ENCODE results near the gene CRIM1.

The CRIM1 gene

GRCh38 chr2:36445185-36445866 is 89.7 kb downstream of the CRIM1 start:
- no peaks in the 10 kb centered on the region for H3K27me3 ChIP-seq (ENCODE audit: insufficient read depth, low read length)
- H3K27ac ChIP-seq (ENCODE audit: low read depth, low read length), result no peak overlapping the region
- peaks cover 6% of the 10 kb centered on the region; the same call in 1 of the 2 replicates for H3K4me1 ChIP-seq (ENCODE audit: insufficient read depth, low read length)
- 89% methylated on average over 7 of the region's 8 CpGs for WGBS
- H3K36me3 ChIP-seq (ENCODE audit: insufficient read depth, low read length), result peaks cover 94% of the 10 kb centered on the region
- no peak overlapping the region for H3K9ac ChIP-seq (ENCODE audit: low read depth, low read length)
- no peaks in the 10 kb centered on the region for H3K9me3 ChIP-seq (ENCODE audit: insufficient read depth, low read depth, low read length)
- H3K4me3 ChIP-seq (ENCODE audit: low read length), result no peak overlapping the region

GRCh38 chr2:36446294-36446693 is 90.7 kb downstream of the CRIM1 start:
- no peaks in the 10 kb centered on the region for H3K9me3 ChIP-seq (ENCODE audit: insufficient read depth, low read depth, low read length)
- H3K4me3 ChIP-seq (ENCODE audit: low read length), result no peak overlapping the region
- H3K27ac ChIP-seq (ENCODE audit: low read depth, low read length), result no peak overlapping the region
- H3K36me3 ChIP-seq (ENCODE audit: insufficient read depth, low read length), result peaks cover 96% of the 10 kb centered on the region
- 91% methylated on average over 3 of the region's 3 CpGs for WGBS
- H3K27me3 ChIP-seq (ENCODE audit: insufficient read depth, low read length), result no peaks in the 10 kb centered on the region
- H3K4me1 ChIP-seq (ENCODE audit: insufficient read depth, low read length), result peaks cover 6% of the 10 kb centered on the region; the same call in 1 of the 2 replicates
- no peak overlapping the region for H3K9ac ChIP-seq (ENCODE audit: low read depth, low read length)

- Histone ChIP-seq H3K4me3 (ENCODE audit: low read length) (no peak overlapping the region), H3K9me3 (ENCODE audit: insufficient read depth, low read depth, low read length) (no peaks in the 10 kb centered on the region), H3K27me3 (ENCODE audit: insufficient read depth, low read length) (no peaks in the 10 kb centered on the region), H3K9ac (ENCODE audit: low read depth, low read length) (no peak overlapping the region), H3K4me1 (ENCODE audit: insufficient read depth, low read length) (peaks cover 23% of the 10 kb centered on the region; the same call in 1 of the 2 replicates), H3K36me3 (ENCODE audit: insufficient read depth, low read length) (peaks cover 75% of the 10 kb centered on the region), H3K27ac (ENCODE audit: low read depth, low read length) (no peak overlapping the region)
- 94% methylated on average over 6 of the region's 7 CpGs for WGBS
These were observed 93.6 kb downstream of the CRIM1 start for GRCh38 chr2:36449213-36449612.

GRCh38 chr2:36449943-36450392 is 94.4 kb downstream of the CRIM1 start:
- 97% methylated on average over 6 of the region's 6 CpGs for WGBS
- no peaks in the 10 kb centered on the region for H3K9me3 ChIP-seq (ENCODE audit: insufficient read depth, low read depth, low read length)
- H3K27ac ChIP-seq (ENCODE audit: low read depth, low read length), result no peak overlapping the region
- no peak overlapping the region for H3K9ac ChIP-seq (ENCODE audit: low read depth, low read length)
- peaks cover 23% of the 10 kb centered on the region; the same call in 1 of the 2 replicates for H3K4me1 ChIP-seq (ENCODE audit: insufficient read depth, low read length)
- no peak overlapping the region for H3K4me3 ChIP-seq (ENCODE audit: low read length)
- H3K27me3 ChIP-seq (ENCODE audit: insufficient read depth, low read length), result no peaks in the 10 kb centered on the region
- H3K36me3 ChIP-seq (ENCODE audit: insufficient read depth, low read length), result peaks cover 67% of the 10 kb centered on the region

GRCh38 chr2:36450466-36451196 is 95.1 kb downstream of the CRIM1 start:
- Histone ChIP-seq H3K9ac (ENCODE audit: low read depth, low read length) (no peak overlapping the region), H3K27ac (ENCODE audit: low read depth, low read length) (no peak overlapping the region), H3K4me3 (ENCODE audit: low read length) (no peak overlapping the region), H3K27me3 (ENCODE audit: insufficient read depth, low read length) (no peaks in the 10 kb centered on the region), H3K4me1 (ENCODE audit: insufficient read depth, low read length) (peaks cover 20% of the 10 kb centered on the region; the same call in 1 of the 2 replicates), H3K9me3 (ENCODE audit: insufficient read depth, low read depth, low read length) (no peaks in the 10 kb centered on the region), H3K36me3 (ENCODE audit: insufficient read depth, low read length) (peaks cover 61% of the 10 kb centered on the region)
- 100% methylated on average over 3 of the region's 5 CpGs for WGBS

GRCh38 chr2:36451512-36451911 is 95.9 kb downstream of the CRIM1 start:
- Histone ChIP-seq H3K36me3 (ENCODE audit: insufficient read depth, low read length) (peaks cover 52% of the 10 kb centered on the region), H3K9ac (ENCODE audit: low read depth, low read length) (no peak overlapping the region), H3K4me1 (ENCODE audit: insufficient read depth, low read length) (peaks cover 29% of the 10 kb centered on the region), H3K27me3 (ENCODE audit: insufficient read depth, low read length) (no peaks in the 10 kb centered on the region), H3K4me3 (ENCODE audit: low read length) (no peak overlapping the region), H3K9me3 (ENCODE audit: insufficient read depth, low read depth, low read length) (no peaks in the 10 kb centered on the region), H3K27ac (ENCODE audit: low read depth, low read length) (no peak overlapping the region)
- WGBS, result 95% methylated on average over 5 of the region's 5 CpGs

GRCh38 chr2:36452260-36452659 is 96.7 kb downstream of the CRIM1 start:
- Histone ChIP-seq H3K27ac (ENCODE audit: low read depth, low read length) (no peak overlapping the region), H3K9ac (ENCODE audit: low read depth, low read length) (no peak overlapping the region)
- 69% methylated on average over 2 of the region's 3 CpGs for WGBS

GRCh38 chr2:36453652-36454051 is 98.1 kb downstream of the CRIM1 start:
- Histone ChIP-seq H3K4me3 (ENCODE audit: low read length) (no peak overlapping the region), H3K27ac (ENCODE audit: low read depth, low read length) (0 out of 2 replicates have a peak overlapping the region, but pooled peaks have one; percentile 4), H3K9ac (ENCODE audit: low read depth, low read length) (no peak overlapping the region), H3K4me1 (ENCODE audit: insufficient read depth, low read length) (peaks cover 48% of the 10 kb centered on the region), H3K36me3 (ENCODE audit: insufficient read depth, low read length) (peaks cover 31% of the 10 kb centered on the region), H3K9me3 (ENCODE audit: insufficient read depth, low read depth, low read length) (no peaks in the 10 kb centered on the region), H3K27me3 (ENCODE audit: insufficient read depth, low read length) (no peaks in the 10 kb centered on the region)
- 79% methylated on average over 2 of the region's 3 CpGs for WGBS

More at GRCh38 chr2:36452260-36452659, 96.7 kb downstream of the CRIM1 start:
- H3K27me3 ChIP-seq (ENCODE audit: insufficient read depth, low read length), result no peaks in the 10 kb centered on the region
- H3K4me1 ChIP-seq (ENCODE audit: insufficient read depth, low read length), result peaks cover 34% of the 10 kb centered on the region
- peaks cover 44% of the 10 kb centered on the region for H3K36me3 ChIP-seq (ENCODE audit: insufficient read depth, low read length)
- H3K4me3 ChIP-seq (ENCODE audit: low read length), result no peak overlapping the region
- no peaks in the 10 kb centered on the region for H3K9me3 ChIP-seq (ENCODE audit: insufficient read depth, low read depth, low read length)

- peaks cover 61% of the 10 kb centered on the region for H3K4me1 ChIP-seq (ENCODE audit: insufficient read depth, low read length)
These were observed 99.4 kb downstream of the CRIM1 start for GRCh38 chr2:36455011-36455410.

GRCh38 chr2:36455788-36456187 is 100.2 kb downstream of the CRIM1 start:
- Histone ChIP-seq H3K4me3 (ENCODE audit: low read length) (no peak overlapping the region), H3K9me3 (ENCODE audit: insufficient read depth, low read depth, low read length) (no peaks in the 10 kb centered on the region), H3K9ac (ENCODE audit: low read depth, low read length) (no peak overlapping the region), H3K36me3 (ENCODE audit: insufficient read depth, low read length) (peaks cover 13% of the 10 kb centered on the region), H3K27ac (ENCODE audit: low read depth, low read length) (0 out of 2 replicates have a peak overlapping the region, but pooled peaks have one; percentile 19), H3K27me3 (ENCODE audit: insufficient read depth, low read length) (no peaks in the 10 kb centered on the region), H3K4me1 (ENCODE audit: insufficient read depth, low read length) (peaks cover 69% of the 10 kb centered on the region)
- WGBS, result 87% methylated on average over 4 of the region's 4 CpGs

More at GRCh38 chr2:36455011-36455410, 99.4 kb downstream of the CRIM1 start:
- Histone ChIP-seq H3K27me3 (ENCODE audit: insufficient read depth, low read length) (no peaks in the 10 kb centered on the region), H3K9ac (ENCODE audit: low read depth, low read length) (no peak overlapping the region), H3K27ac (ENCODE audit: low read depth, low read length) (no peak overlapping the region), H3K9me3 (ENCODE audit: insufficient read depth, low read depth, low read length) (no peaks in the 10 kb centered on the region), H3K4me3 (ENCODE audit: low read length) (no peak overlapping the region), H3K36me3 (ENCODE audit: insufficient read depth, low read length) (peaks cover 20% of the 10 kb centered on the region)
- 95% methylated on average over 4 of the region's 4 CpGs for WGBS

Data from HUES64 (cell line).